KBM-7 (cell line): ENCODE results near the gene RNU6-8.
A peak's percentile ranks its signal among the peaks of the same experiment; 100 is the strongest.

Source experiments
- DNase-seq: peaks from one replicate; pipeline ENCODE4 v3.0.0-alpha.2; 2015
- in situ Hi-C: fragments of 300-500 bp; cut with MboI; formaldehyde crosslinking; loops from 2 replicates; pipeline ENCODE4 v1.14.3; 2020; ENCODE audit warnings: low sequenced_read_pairs, low pct_unique_long_range_greater_than_20kb, mixed read lengths

The RNU6-8 gene

GRCh38 chr14:32208490-32208889 is 5.4 kb upstream of the RNU6-8 start:
- DNase-seq: no peak
- in situ Hi-C loops: no loop called here

- DNase-seq: no peak
- in situ Hi-C loops: no loop called here
Measured at GRCh38 chr14:32206552-32206951, 3.5 kb upstream of the RNU6-8 start.

- in situ Hi-C loops: no loop called here
Measured at GRCh38 chr14:32205984-32206383, 2.9 kb upstream of the RNU6-8 start.

GRCh38 chr14:32205554-32205953 is 2.5 kb upstream of the RNU6-8 start:
- no peak for DNase-seq
- in situ Hi-C loops: no loop called here

More at GRCh38 chr14:32205984-32206383, 2.9 kb upstream of the RNU6-8 start:
- DNase-seq: peak; percentile 50

GRCh38 chr14:32203928-32204357 is 874 bp upstream of the RNU6-8 start:
- DNase-seq: no peak

GRCh38 chr14:32202491-32202997 is 525 bp downstream of the RNU6-8 start:
- in situ Hi-C loops: no loop called here
- DNase-seq: no peak

More at GRCh38 chr14:32203928-32204357, 874 bp upstream of the RNU6-8 start:
- in situ Hi-C loops: no loop called here

- peak; percentile 69 for DNase-seq
- in situ Hi-C loops: no loop called here
Measured at GRCh38 chr14:32201816-32202490, 1.1 kb downstream of the RNU6-8 start, which contains the start of gene RNU6-7. Gene RNU6-7, plus strand, starts transcription at chr14:32202045.

GRCh38 chr14:32201193-32201815 is 1.8 kb downstream of the RNU6-8 start:
- peak; percentile 88 for DNase-seq

GRCh38 chr14:32200368-32201192 is 2.5 kb downstream of the RNU6-8 start:
- DNase-seq: no peak
- in situ Hi-C loops: no loop called here

More at GRCh38 chr14:32201193-32201815, 1.8 kb downstream of the RNU6-8 start:
- in situ Hi-C loops: no loop called here

GRCh38 chr14:32197919-32198318 is 5.2 kb downstream of the RNU6-8 start:
- in situ Hi-C loops: no loop called here
- no peak for DNase-seq

- in situ Hi-C loops: no loop called here
- DNase-seq: no peak
Measured at GRCh38 chr14:32195636-32196035, 7.4 kb downstream of the RNU6-8 start.

GRCh38 chr14:32193532-32193931 is 9.5 kb downstream of the RNU6-8 start:
- DNase-seq: no peak
- in situ Hi-C loops: no loop called here

- no peak for DNase-seq
- in situ Hi-C loops: no loop called here
Measured at GRCh38 chr14:32192712-32193373, 10.2 kb downstream of the RNU6-8 start.

GRCh38 chr14:32190673-32191072 is 12.4 kb downstream of the RNU6-8 start:
- in situ Hi-C loops: no loop called here
- DNase-seq: no peak

GRCh38 chr14:32189811-32190210 is 13.3 kb downstream of the RNU6-8 start:
- in situ Hi-C loops: no loop called here
- no peak for DNase-seq

GRCh38 chr14:32186248-32186647 is 16.8 kb downstream of the RNU6-8 start:
- in situ Hi-C loops: no loop called here
- DNase-seq: no peak

GRCh38 chr14:32185097-32185496 is 18.0 kb downstream of the RNU6-8 start:
- in situ Hi-C loops: no loop called here
- no peak for DNase-seq

GRCh38 chr14:32183151-32184058 is 19.7 kb downstream of the RNU6-8 start:
- DNase-seq: no peak
- in situ Hi-C loops: no loop called here
